H1 (cell line): ENCODE measurements around the gene OR8D2. TPM values are rescaled to one million over a fixed set of nuclear protein-coding genes. Genes with fewer than 3 reads are reported as not detected.

Source experiments
- CTCF ChIA-PET: fragments of 300-600 bp; sonication (Branson Sonifier 250); formaldehyde crosslinking; loops from one replicate; lab custom pipeline; 2021; ENCODE audit not compliant: partially characterized antibody; lab: Charles Lee
- POLR2A ChIA-PET: fragments of 300-600 bp; sonication (Branson Sonifier 250); formaldehyde crosslinking; loops from one replicate; lab custom pipeline; 2021; ENCODE audit warnings: inconsistent platforms; ENCODE audit not compliant: partially characterized antibody; lab: Charles Lee
- DNase-seq, 2 experiments: peaks; one replicate each; pipeline versions ENCODE4 v3.0.0 to v3.0.0-alpha.2; 2010 to 2022; ENCODE audit warnings: low spot score in 2 of 2, low read depth in 1 of 2, mixed read lengths in 1 of 2
- FAIRE-seq: peaks from 2 replicates; lab custom pipeline; 2011; peaks lifted over from hg19 to GRCh38; lab: Jason Lieb, UNC
- H2AFZ ChIP-seq: 2 replicates; pipeline ENCODE4 v1.8.1; 2012; ENCODE audit warnings: low read length, inconsistent platforms
- H2AK5ac ChIP-seq: 2 replicates; pipeline ENCODE4 v1.6.1; 2013; ENCODE audit warnings: low read depth, low read length
- H2BK120ac ChIP-seq: replicated peaks from 2 replicates; pipeline ENCODE3; 2013; ENCODE audit warnings: low read depth, low read length, inconsistent platforms
- H2BK12ac ChIP-seq: 2 replicates; pipeline ENCODE4 v1.6.1; 2013; ENCODE audit warnings: low read depth, low read length
- H2BK15ac ChIP-seq: 2 replicates; pipeline ENCODE4 v1.6.1; 2013; ENCODE audit warnings: low read length
- H2BK20ac ChIP-seq: 2 replicates; pipeline ENCODE4 v1.6.1; 2013; ENCODE audit warnings: low read length
- H2BK5ac ChIP-seq: 2 replicates; pipeline ENCODE4 v1.6.1; 2013; ENCODE audit warnings: low read depth, low read length
- H3K14ac ChIP-seq: 2 replicates; pipeline ENCODE4 v1.6.1; 2013; ENCODE audit warnings: inconsistent platforms; ENCODE audit not compliant: insufficient read length
- H3K18ac ChIP-seq: 2 replicates; pipeline ENCODE4 v1.6.1; 2013; ENCODE audit warnings: low read length; ENCODE audit errors: extremely low read depth
- H3K23ac ChIP-seq: 2 replicates; pipeline ENCODE4 v1.6.1; 2013; ENCODE audit warnings: inconsistent platforms; ENCODE audit not compliant: insufficient read length
- H3K23me2 ChIP-seq: 2 replicates; pipeline ENCODE4 v1.6.1; 2013; ENCODE audit warnings: low read depth, low read length
- H3K27ac ChIP-seq: 2 replicates; pipeline ENCODE4 v1.6.1; 2011; ENCODE audit warnings: low read depth, low read length, inconsistent platforms
- H3K27me3 ChIP-seq, 4 experiments: replicated peaks in 1 of 4; 1 replicate in 1 of 4; 2 replicates in 3 of 4; pipeline versions ENCODE4 v1.6.1 to v1.8.1; 2011 to 2013; ENCODE audit warnings: low read length in 3 of 4, mild to moderate bottlenecking in 3 of 4, inconsistent platforms in 2 of 4, mixed read lengths in 2 of 4, moderate library complexity in 1 of 4; ENCODE audit not compliant: control insufficient read depth in 3 of 4, insufficient read depth in 3 of 4; ENCODE audit errors: extremely low read depth in 1 of 4
- H3K36me3 ChIP-seq, 4 experiments: 2 replicates each; pipeline versions ENCODE4 v1.6.1 to v1.8.1; 2011 to 2013; ENCODE audit warnings: mild to moderate bottlenecking in 4 of 4, low read length in 3 of 4, moderate library complexity in 2 of 4, control low read depth in 1 of 4, inconsistent platforms in 1 of 4; ENCODE audit not compliant: insufficient read depth in 4 of 4, control insufficient read depth in 2 of 4
- H3K4ac ChIP-seq: replicated peaks from 2 replicates; pipeline ENCODE3; 2013; ENCODE audit warnings: low read length, low read depth, mixed read lengths, inconsistent platforms; ENCODE audit not compliant: insufficient read length
- H3K4me1 ChIP-seq, 4 experiments: replicated peaks in 1 of 4; 1 replicate in 1 of 4; 2 replicates in 3 of 4; pipeline versions ENCODE4 v1.6.1 to v1.8.1; 2011 to 2013; ENCODE audit warnings: low read length in 3 of 4, inconsistent platforms in 2 of 4, mixed read lengths in 1 of 4; ENCODE audit not compliant: insufficient read depth in 4 of 4, control insufficient read depth in 3 of 4
- H3K4me2 ChIP-seq, 2 experiments: 2 replicates each; pipeline versions ENCODE4 v1.6.1 to v1.8.1; 2011 to 2013; ENCODE audit warnings: low read depth in 2 of 2, low read length in 2 of 2, control low read depth in 1 of 2, inconsistent platforms in 1 of 2, mild to moderate bottlenecking in 1 of 2; ENCODE audit not compliant: insufficient read depth in 1 of 2
- H3K4me3 ChIP-seq, 4 experiments: fragments of 200-600, 300-600 bp in 1 of 4; sonication (generic), shearing (Covaris generic), sonication (Bioruptor Twin) in 1 of 4; 2 replicates each; pipeline versions ENCODE4 v1.5.1 to v1.8.1; 2011 to 2016; ENCODE audit warnings: low read length in 4 of 4, low read depth in 3 of 4, control low read depth in 2 of 4, inconsistent platforms in 2 of 4, mild to moderate bottlenecking in 2 of 4, mixed read lengths in 1 of 4, moderate library complexity in 1 of 4; ENCODE audit not compliant: insufficient read depth in 2 of 4; ENCODE audit errors: extremely low read depth in 1 of 4
- H3K56ac ChIP-seq: replicated peaks from 2 replicates; pipeline ENCODE3; 2013; ENCODE audit warnings: low read depth, mild to moderate bottlenecking, mixed read lengths, low read length, inconsistent platforms; ENCODE audit not compliant: insufficient read length
- H3K79me1 ChIP-seq: 2 replicates; pipeline ENCODE4 v1.6.1; 2013; ENCODE audit warnings: low read depth, low read length, control low read depth
- H3K79me2 ChIP-seq, 2 experiments: 2 replicates each; pipeline versions ENCODE4 v1.6.1 to v1.8.1; 2012 to 2013; ENCODE audit warnings: low read length in 2 of 2, mild to moderate bottlenecking in 2 of 2, inconsistent platforms in 1 of 2; ENCODE audit not compliant: insufficient read depth in 2 of 2, control insufficient read depth in 1 of 2
- H3K9ac ChIP-seq, 4 experiments: replicated peaks in 1 of 4; 1 replicate in 1 of 4; 2 replicates in 3 of 4; pipeline versions ENCODE4 v1.6.1 to v1.8.1; 2011 to 2013; ENCODE audit warnings: low read depth in 3 of 4, low read length in 3 of 4, control low read depth in 2 of 4, mild to moderate bottlenecking in 2 of 4, moderate library complexity in 2 of 4, inconsistent platforms in 1 of 4; ENCODE audit errors: extremely low read depth in 1 of 4
- H3K9me3 ChIP-seq, 2 experiments: 2 replicates each; pipeline versions ENCODE4 v1.6.1 to v1.8.1; 2012 to 2013; ENCODE audit warnings: mild to moderate bottlenecking in 2 of 2, moderate library complexity in 2 of 2, control low read depth in 1 of 2, inconsistent platforms in 1 of 2, low read depth in 1 of 2, low read length in 1 of 2, mixed read lengths in 1 of 2; ENCODE audit not compliant: insufficient read depth in 2 of 2
- H4K20me1 ChIP-seq, 2 experiments: replicated peaks in 1 of 2; 2 replicates each; pipeline versions ENCODE3 to v1.8.1; 2011 to 2013; ENCODE audit warnings: inconsistent platforms in 2 of 2, low read length in 2 of 2, mild to moderate bottlenecking in 1 of 2; ENCODE audit not compliant: insufficient read depth in 2 of 2, control insufficient read depth in 1 of 2
- H4K5ac ChIP-seq: 2 replicates; pipeline ENCODE4 v1.6.1; 2013; ENCODE audit warnings: low read length, low read depth, mixed read lengths, inconsistent platforms; ENCODE audit not compliant: insufficient read length
- H4K8ac ChIP-seq: 2 replicates; pipeline ENCODE4 v1.8.0; 2013; ENCODE audit warnings: mild to moderate bottlenecking, moderate library complexity, low read length, inconsistent platforms; ENCODE audit not compliant: insufficient read depth; ENCODE audit errors: extremely low read depth
- H4K91ac ChIP-seq: replicated peaks from 2 replicates; pipeline ENCODE3; 2013; ENCODE audit warnings: low read length, mixed read lengths, inconsistent platforms; ENCODE audit not compliant: insufficient read length
- EGR1 ChIP-seq: IDR thresholded peaks from 2 replicates; pipeline ENCODE4 v1.6.1; 2011; ENCODE audit warnings: low read depth, low read length, borderline replicate concordance
- EZH2 ChIP-seq: fragments of 200-600 bp; sonication (generic); IDR thresholded peaks from 2 replicates; pipeline ENCODE4 v1.7.1; 2012; ENCODE audit warnings: low read depth, mild to moderate bottlenecking, moderate library complexity, low read length, inconsistent platforms; ENCODE audit not compliant: severe bottlenecking
- HDAC6 ChIP-seq: IDR thresholded peaks from one replicate; pipeline ENCODE4 v1.7.1; 2012; ENCODE audit warnings: low read depth, mild to moderate bottlenecking, inconsistent platforms, low read length, moderate library complexity
- JUND ChIP-seq: IDR thresholded peaks from 2 replicates; pipeline ENCODE4 v1.6.1; 2011; ENCODE audit warnings: mild to moderate bottlenecking, improper control_type of control experiment, low read length
- POLR2A ChIP-seq, 2 experiments: IDR thresholded peaks; 1 replicate in 1 of 2; 2 replicates in 1 of 2; pipeline ENCODE4 v1.6.1; 2011; ENCODE audit warnings: low read depth in 2 of 2, low read length in 2 of 2, mild to moderate bottlenecking in 2 of 2; ENCODE audit errors: control extremely low read depth in 1 of 2
- POU5F1 ChIP-seq: IDR thresholded peaks from 2 replicates; pipeline ENCODE4 v1.6.1; 2011; ENCODE audit warnings: low read depth, mild to moderate bottlenecking, low read length, moderate library complexity
- RNF2 ChIP-seq: fragments of 200-900, 300-1000 bp; sonication (generic); IDR thresholded peaks from 2 replicates; pipeline ENCODE4 v1.7.1; 2016; ENCODE audit warnings: borderline replicate concordance, low read depth, mild to moderate bottlenecking, antibody characterized with exemption, low read length; ENCODE audit not compliant: poor library complexity, severe bottlenecking; ENCODE audit errors: missing control alignments
- SRF ChIP-seq: IDR thresholded peaks from 2 replicates; pipeline ENCODE4 v1.6.1; 2011; ENCODE audit warnings: mild to moderate bottlenecking, low read depth, low read length, moderate library complexity
- ZNF274 ChIP-seq: IDR thresholded peaks from 2 replicates; pipeline ENCODE4 v1.7.0; 2012; ENCODE audit warnings: low read length, borderline replicate concordance; ENCODE audit errors: extremely low read depth
- WGBS, 2 experiments: shearing (Covaris generic) in 1 of 2; methylation state at CpG; one replicate each; pipeline versions ENCODE4 v1.1.6 to v1.1.7; 2013 to 2015; ENCODE audit warnings: low lambda C conversion rate in 2 of 2, mixed read lengths in 2 of 2, inconsistent platforms in 1 of 2, low coverage in 1 of 2, missing lambda C conversion rate in 1 of 2; ENCODE audit not compliant: insufficient replicate concordance in 2 of 2, insufficient coverage in 1 of 2, insufficient read length in 1 of 2; ENCODE audit errors: extremely low coverage in 1 of 2, missing lambda C conversion rate in 1 of 2; 5-methylcytosine and 5-hydroxymethylcytosine counted together
- polyA plus RNA-seq, 7 experiments: library from polyadenylated mRNA; depleted of rRNA in 3 of 7; stranded (reverse) in 5 of 7; unstranded in 2 of 7; fragments of >200 nt in 5 of 7; fragments of 200-250 nt in 2 of 7; gene quantifications; 1 replicate in 5 of 7; 2 replicates in 1 of 7; 4 replicates in 1 of 7; pipeline versions ENCODE4 v1.2.1 to v1.2.3, GENCODE V29; 2011 to 2013; ENCODE audit warnings: missing spikeins in 2 of 7, mixed read lengths in 2 of 7
- total RNA-seq: library from RNA; stranded (reverse); fragmentation: NEBNext Ultra II Directional; extraction: Animal tissue kit (Norgen Biotek cat#: 25700); gene quantifications from 2 replicates; pipeline ENCODE4 v1.2.1, GENCODE V29; 2021
- TF ChIP-seq, protein P1 (sequence below): IDR thresholded peaks from 2 replicates; pipeline ENCODE4 v1.6.1; 2012; ENCODE audit warnings: low read length, inconsistent platforms
- TF ChIP-seq, protein P2 (sequence below): IDR thresholded peaks from 2 replicates; pipeline ENCODE4 v1.6.1; 2011; ENCODE audit warnings: low read length, improper control_type of control experiment

The OR8D2 gene
- total and polyA plus RNA-seq, 2 of the 8 experiments (the other 6 are each of a cell fraction or from before 2014, with no cell fraction given): not detected

DNA sequence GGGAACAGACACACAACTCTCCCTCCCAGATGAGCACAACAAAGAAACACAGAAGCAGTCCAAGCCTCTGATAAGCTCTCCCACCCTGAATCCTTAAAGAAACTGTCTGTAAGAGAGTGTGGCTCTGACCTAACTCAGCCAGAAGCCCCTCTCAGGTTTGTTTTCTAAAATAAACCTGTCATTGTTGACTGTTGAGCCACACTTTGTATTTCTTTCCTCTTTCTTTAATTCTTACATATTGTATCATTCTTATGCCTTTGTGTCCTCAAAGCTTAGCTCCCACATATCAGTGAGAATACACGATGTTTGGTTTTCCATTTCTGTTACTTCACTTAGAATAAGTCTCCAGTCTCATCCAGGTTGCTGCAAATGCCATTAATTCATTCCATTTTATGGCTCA, 7.8 kb upstream of the OR8D2 start:
- Histone ChIP-seq H3K56ac (no peak overlapping the region), H2AK5ac (no peak overlapping the region), H3K23me2 (no peaks in the 10 kb centered on the region), H2BK120ac (no peak overlapping the region), H3K18ac (no peak overlapping the region), H2AFZ (no peak overlapping the region), H2BK12ac (no peak overlapping the region), H3K27me3 (no peaks in the 10 kb centered on the region), H4K20me1 (no peaks in the 10 kb centered on the region), H3K4ac (no peak overlapping the region), H3K4me3 (no peak overlapping the region), H3K4me2 (no peak overlapping the region), H3K4me1 (no peaks in the 10 kb centered on the region), H3K79me2 (no peaks in the 10 kb centered on the region), H3K79me1 (no peaks in the 10 kb centered on the region), H3K27ac (no peak overlapping the region), H3K23ac (no peak overlapping the region), H3K9ac (no peak overlapping the region), H2BK5ac (no peak overlapping the region), H3K14ac (no peak overlapping the region), H4K91ac (no peak overlapping the region), H3K36me3 (peaks cover 0 to 6% (median 0%) of the 10 kb centered on the region in 4 experiments; a peak in 2 of 8 replicates), H2BK15ac (no peak overlapping the region), H2BK20ac (no peak overlapping the region), H4K8ac (no peak overlapping the region), H4K5ac (no peak overlapping the region), H3K9me3 (peaks cover 6 to 15% of the 10 kb centered on the region in 2 experiments)
- TF ChIP-seq EZH2 (no peak), POLR2A (IDR thresholded peaks at IDR 0.05; ENCODE audit: control extremely low read depth in 1 of 2, low read depth in 2 of 2, low read length in 2 of 2) (no peak), RNF2 (no peak), POU5F1 (no peak), JUND (no peak), HDAC6 (no peak), ZNF274 (no peak), SRF (no peak), EGR1 (no peak)
- TF ChIP-seq, protein P1, sequence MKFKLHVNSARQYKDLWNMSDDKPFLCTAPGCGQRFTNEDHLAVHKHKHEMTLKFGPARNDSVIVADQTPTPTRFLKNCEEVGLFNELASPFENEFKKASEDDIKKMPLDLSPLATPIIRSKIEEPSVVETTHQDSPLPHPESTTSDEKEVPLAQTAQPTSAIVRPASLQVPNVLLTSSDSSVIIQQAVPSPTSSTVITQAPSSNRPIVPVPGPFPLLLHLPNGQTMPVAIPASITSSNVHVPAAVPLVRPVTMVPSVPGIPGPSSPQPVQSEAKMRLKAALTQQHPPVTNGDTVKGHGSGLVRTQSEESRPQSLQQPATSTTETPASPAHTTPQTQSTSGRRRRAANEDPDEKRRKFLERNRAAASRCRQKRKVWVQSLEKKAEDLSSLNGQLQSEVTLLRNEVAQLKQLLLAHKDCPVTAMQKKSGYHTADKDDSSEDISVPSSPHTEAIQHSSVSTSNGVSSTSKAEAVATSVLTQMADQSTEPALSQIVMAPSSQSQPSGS: no peak
- TF ChIP-seq, protein P2, sequence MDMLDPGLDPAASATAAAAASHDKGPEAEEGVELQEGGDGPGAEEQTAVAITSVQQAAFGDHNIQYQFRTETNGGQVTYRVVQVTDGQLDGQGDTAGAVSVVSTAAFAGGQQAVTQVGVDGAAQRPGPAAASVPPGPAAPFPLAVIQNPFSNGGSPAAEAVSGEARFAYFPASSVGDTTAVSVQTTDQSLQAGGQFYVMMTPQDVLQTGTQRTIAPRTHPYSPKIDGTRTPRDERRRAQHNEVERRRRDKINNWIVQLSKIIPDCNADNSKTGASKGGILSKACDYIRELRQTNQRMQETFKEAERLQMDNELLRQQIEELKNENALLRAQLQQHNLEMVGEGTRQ: no peak
- FAIRE-seq (peak; percentile 60), DNase-seq (no peak)
- CTCF ChIA-PET: interaction anchor here (1.2 kb wide), 1 partner anchor 28 kb away, joined by 3 read pairs; no protein-coding TSS in a partner anchor
- POLR2A ChIA-PET: no interaction called here
- 100% methylated on average over 1 of the region's 1 CpG; no CpG with 5 or more reads in 1 of the 2 experiments for WGBS, 2 experiments
